GM04503 (cell line): ENCODE measurements around the gene TBCC.
A peak's percentile ranks its signal among the peaks of the same experiment; 100 is the strongest.

ENCODE experiments used
- DNase-seq: peaks from one replicate; pipeline ENCODE4 v3.0.0-alpha.2; 2012; ENCODE audit warnings: low read depth

TBCC gene

GRCh38 chr6:42696526-42697267 is 49.2 kb downstream of the TBCC start:
- peak; percentile 67 for DNase-seq

GRCh38 chr6:42694586-42694985 is 51.3 kb downstream of the TBCC start:
- DNase-seq = peak; percentile 87
